ENCODE data around the gene LEPROT.

GRCh38 chr1:65407877-65408276 lies 12.6 kb upstream of the LEPROT start:
- TF ChIP-seq, protein P1, sequence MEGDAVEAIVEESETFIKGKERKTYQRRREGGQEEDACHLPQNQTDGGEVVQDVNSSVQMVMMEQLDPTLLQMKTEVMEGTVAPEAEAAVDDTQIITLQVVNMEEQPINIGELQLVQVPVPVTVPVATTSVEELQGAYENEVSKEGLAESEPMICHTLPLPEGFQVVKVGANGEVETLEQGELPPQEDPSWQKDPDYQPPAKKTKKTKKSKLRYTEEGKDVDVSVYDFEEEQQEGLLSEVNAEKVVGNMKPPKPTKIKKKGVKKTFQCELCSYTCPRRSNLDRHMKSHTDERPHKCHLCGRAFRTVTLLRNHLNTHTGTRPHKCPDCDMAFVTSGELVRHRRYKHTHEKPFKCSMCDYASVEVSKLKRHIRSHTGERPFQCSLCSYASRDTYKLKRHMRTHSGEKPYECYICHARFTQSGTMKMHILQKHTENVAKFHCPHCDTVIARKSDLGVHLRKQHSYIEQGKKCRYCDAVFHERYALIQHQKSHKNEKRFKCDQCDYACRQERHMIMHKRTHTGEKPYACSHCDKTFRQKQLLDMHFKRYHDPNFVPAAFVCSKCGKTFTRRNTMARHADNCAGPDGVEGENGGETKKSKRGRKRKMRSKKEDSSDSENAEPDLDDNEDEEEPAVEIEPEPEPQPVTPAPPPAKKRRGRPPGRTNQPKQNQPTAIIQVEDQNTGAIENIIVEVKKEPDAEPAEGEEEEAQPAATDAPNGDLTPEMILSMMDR (IDR thresholded peaks at IDR 0.05; ENCODE audit: control extremely low read depth in 1 of 3, insufficient read depth in 1 of 3, low read depth in 1 of 3, low read length in 3 of 3), result no peak
- no peak for TF ChIP-seq CEBPB (IDR thresholded peaks at IDR 0.05; ENCODE audit: low read depth, low read length)
- no peak for TF ChIP-seq POLR2A (IDR thresholded peaks at IDR 0.05; ENCODE audit: control extremely low read depth in 1 of 2, low read depth in 2 of 2, low read length in 2 of 2)
- no peak for TF ChIP-seq POLR2AphosphoS5 (IDR thresholded peaks at IDR 0.05; ENCODE audit: low read depth, low read length)
- no peak for TF ChIP-seq E2F6 (IDR thresholded peaks at IDR 0.05)
- TF ChIP-seq JUN (IDR thresholded peaks at IDR 0.05; ENCODE audit: low read depth, low read length), result no peak
- TF ChIP-seq EP300 (IDR thresholded peaks at IDR 0.05; ENCODE audit: borderline replicate concordance in 1 of 2, low read depth in 2 of 2, low read length in 2 of 2), result no peak
- TF ChIP-seq JUND (IDR thresholded peaks at IDR 0.05; ENCODE audit: low read length), result no peak
- no peak for TF ChIP-seq KDM5A (IDR thresholded peaks at IDR 0.05; ENCODE audit: low read length)
- no peak for TF ChIP-seq NANOG (IDR thresholded peaks at IDR 0.05; ENCODE audit: insufficient read depth, low read depth, low read length, poor library complexity, severe bottlenecking)
- TF ChIP-seq HDAC2 (IDR thresholded peaks at IDR 0.05; ENCODE audit: borderline replicate concordance in 1 of 2, low read depth in 2 of 2, low read length in 2 of 2), result no peak

Data from H1 (cell line).